ENCODE data around the gene GPR4. TPM values are rescaled to one million over a fixed set of nuclear protein-coding genes. Genes with fewer than 3 reads are reported as not detected.

GPR4 gene
- polyA plus RNA-seq, 1 donor from 2014 or later: 0.25 TPM

DNA sequence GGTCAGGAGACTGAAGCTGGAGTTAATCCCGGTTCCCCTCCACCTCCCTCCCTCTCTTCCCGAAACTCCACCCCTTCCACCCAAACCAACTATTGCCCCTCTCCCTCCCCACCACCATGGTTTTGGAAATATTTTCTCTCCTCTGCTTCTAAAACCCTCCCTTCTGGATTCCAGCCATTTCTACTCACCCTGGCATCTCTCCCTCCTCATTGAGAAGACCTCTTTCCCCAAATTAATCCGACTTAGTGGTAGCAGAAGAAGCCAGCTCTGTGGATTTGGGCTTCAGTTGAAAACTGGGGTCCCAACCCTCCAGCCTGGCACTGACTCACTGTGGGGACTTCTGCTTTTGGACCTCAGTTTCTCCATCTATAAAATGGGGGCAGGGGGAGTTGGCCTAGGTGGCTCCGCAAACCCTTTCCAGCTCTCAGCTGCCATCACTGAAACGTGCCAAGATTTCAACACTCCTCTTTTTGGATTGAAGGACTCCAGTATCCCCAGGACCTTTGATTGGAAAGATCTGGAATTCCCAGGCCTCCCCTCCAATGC lies 1.6 kb downstream of the GPR4 start:
- peaks cover 80% of the 10 kb centered on the region for H3K27me3 ChIP-seq (ENCODE audit: insufficient read depth, low read depth, low read length)
- H3F3A ChIP-seq (ENCODE audit: insufficient read depth, low read length, poor library complexity, severe bottlenecking): no peaks in the 10 kb centered on the region
- no peak overlapping the region for H3K4me2 ChIP-seq (ENCODE audit: low read length)
- no peak overlapping the region for H3K27ac ChIP-seq (ENCODE audit: low read length)
- H3K9me2 ChIP-seq (ENCODE audit: insufficient read depth, low read length): no peaks in the 10 kb centered on the region
- no peak overlapping the region for H3K9ac ChIP-seq (ENCODE audit: low read length)
- no peaks in the 10 kb centered on the region for H3K9me3 ChIP-seq (ENCODE audit: low read length)
- H3K36me3 ChIP-seq (ENCODE audit: insufficient read depth, low read length): no peaks in the 10 kb centered on the region
- H3K79me2 ChIP-seq (replicated peaks; ENCODE audit: insufficient read depth, low read length): no peaks in the 10 kb centered on the region
- H2AFZ ChIP-seq (ENCODE audit: low read depth, low read length): no peak overlapping the region
- TF ChIP-seq EP300 (conservative IDR thresholded peaks at IDR 0.05; ENCODE audit: poor library complexity, severe bottlenecking): no peak
- no peak for TF ChIP-seq POLR2AphosphoS5 (IDR thresholded peaks at IDR 0.05)
- TF ChIP-seq, protein P1, sequence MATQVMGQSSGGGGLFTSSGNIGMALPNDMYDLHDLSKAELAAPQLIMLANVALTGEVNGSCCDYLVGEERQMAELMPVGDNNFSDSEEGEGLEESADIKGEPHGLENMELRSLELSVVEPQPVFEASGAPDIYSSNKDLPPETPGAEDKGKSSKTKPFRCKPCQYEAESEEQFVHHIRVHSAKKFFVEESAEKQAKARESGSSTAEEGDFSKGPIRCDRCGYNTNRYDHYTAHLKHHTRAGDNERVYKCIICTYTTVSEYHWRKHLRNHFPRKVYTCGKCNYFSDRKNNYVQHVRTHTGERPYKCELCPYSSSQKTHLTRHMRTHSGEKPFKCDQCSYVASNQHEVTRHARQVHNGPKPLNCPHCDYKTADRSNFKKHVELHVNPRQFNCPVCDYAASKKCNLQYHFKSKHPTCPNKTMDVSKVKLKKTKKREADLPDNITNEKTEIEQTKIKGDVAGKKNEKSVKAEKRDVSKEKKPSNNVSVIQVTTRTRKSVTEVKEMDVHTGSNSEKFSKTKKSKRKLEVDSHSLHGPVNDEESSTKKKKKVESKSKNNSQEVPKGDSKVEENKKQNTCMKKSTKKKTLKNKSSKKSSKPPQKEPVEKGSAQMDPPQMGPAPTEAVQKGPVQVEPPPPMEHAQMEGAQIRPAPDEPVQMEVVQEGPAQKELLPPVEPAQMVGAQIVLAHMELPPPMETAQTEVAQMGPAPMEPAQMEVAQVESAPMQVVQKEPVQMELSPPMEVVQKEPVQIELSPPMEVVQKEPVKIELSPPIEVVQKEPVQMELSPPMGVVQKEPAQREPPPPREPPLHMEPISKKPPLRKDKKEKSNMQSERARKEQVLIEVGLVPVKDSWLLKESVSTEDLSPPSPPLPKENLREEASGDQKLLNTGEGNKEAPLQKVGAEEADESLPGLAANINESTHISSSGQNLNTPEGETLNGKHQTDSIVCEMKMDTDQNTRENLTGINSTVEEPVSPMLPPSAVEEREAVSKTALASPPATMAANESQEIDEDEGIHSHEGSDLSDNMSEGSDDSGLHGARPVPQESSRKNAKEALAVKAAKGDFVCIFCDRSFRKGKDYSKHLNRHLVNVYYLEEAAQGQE (IDR thresholded peaks at IDR 0.05; ENCODE audit: borderline replicate concordance): no peak
- TF ChIP-seq, protein P2, sequence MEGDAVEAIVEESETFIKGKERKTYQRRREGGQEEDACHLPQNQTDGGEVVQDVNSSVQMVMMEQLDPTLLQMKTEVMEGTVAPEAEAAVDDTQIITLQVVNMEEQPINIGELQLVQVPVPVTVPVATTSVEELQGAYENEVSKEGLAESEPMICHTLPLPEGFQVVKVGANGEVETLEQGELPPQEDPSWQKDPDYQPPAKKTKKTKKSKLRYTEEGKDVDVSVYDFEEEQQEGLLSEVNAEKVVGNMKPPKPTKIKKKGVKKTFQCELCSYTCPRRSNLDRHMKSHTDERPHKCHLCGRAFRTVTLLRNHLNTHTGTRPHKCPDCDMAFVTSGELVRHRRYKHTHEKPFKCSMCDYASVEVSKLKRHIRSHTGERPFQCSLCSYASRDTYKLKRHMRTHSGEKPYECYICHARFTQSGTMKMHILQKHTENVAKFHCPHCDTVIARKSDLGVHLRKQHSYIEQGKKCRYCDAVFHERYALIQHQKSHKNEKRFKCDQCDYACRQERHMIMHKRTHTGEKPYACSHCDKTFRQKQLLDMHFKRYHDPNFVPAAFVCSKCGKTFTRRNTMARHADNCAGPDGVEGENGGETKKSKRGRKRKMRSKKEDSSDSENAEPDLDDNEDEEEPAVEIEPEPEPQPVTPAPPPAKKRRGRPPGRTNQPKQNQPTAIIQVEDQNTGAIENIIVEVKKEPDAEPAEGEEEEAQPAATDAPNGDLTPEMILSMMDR (IDR thresholded peaks at IDR 0.05; ENCODE audit: poor library complexity, severe bottlenecking): no peak
- no peak for TF ChIP-seq TAF1 (IDR thresholded peaks at IDR 0.05; ENCODE audit: low read depth)
- TF ChIP-seq RAD21 (conservative IDR thresholded peaks at IDR 0.05): no peak
- no peak for TF ChIP-seq SMC3 (conservative IDR thresholded peaks at IDR 0.05; ENCODE audit: poor library complexity)
- no peak for TF ChIP-seq EZH2 (IDR thresholded peaks at IDR 0.05; ENCODE audit: borderline replicate concordance, insufficient read depth, low read length, poor library complexity, severe bottlenecking)
- TF ChIP-seq MXI1 (conservative IDR thresholded peaks at IDR 0.05; ENCODE audit: poor library complexity, severe bottlenecking): no peak
- no peak overlapping the region for H3K4me3 ChIP-seq (ENCODE audit: low read length)
- H4K20me1 ChIP-seq (ENCODE audit: insufficient read depth): no peaks in the 10 kb centered on the region

- H3K27me3 ChIP-seq (ENCODE audit: insufficient read depth, low read depth, low read length): peaks cover 83% of the 10 kb centered on the region
- no peaks in the 10 kb centered on the region for H3K9me2 ChIP-seq (ENCODE audit: insufficient read depth, low read length)
- TF ChIP-seq EP300 (conservative IDR thresholded peaks at IDR 0.05; ENCODE audit: poor library complexity, severe bottlenecking) (no peak), SMC3 (conservative IDR thresholded peaks at IDR 0.05; ENCODE audit: poor library complexity) (no peak), POLR2AphosphoS5 (IDR thresholded peaks at IDR 0.05) (no peak), EZH2 (IDR thresholded peaks at IDR 0.05; ENCODE audit: borderline replicate concordance, insufficient read depth, low read length, poor library complexity, severe bottlenecking) (no peak), RAD21 (conservative IDR thresholded peaks at IDR 0.05) (no peak), MXI1 (conservative IDR thresholded peaks at IDR 0.05; ENCODE audit: poor library complexity, severe bottlenecking) (no peak), TAF1 (IDR thresholded peaks at IDR 0.05; ENCODE audit: low read depth) (no peak)
- TF ChIP-seq, protein P2 (IDR thresholded peaks at IDR 0.05; ENCODE audit: poor library complexity, severe bottlenecking): no peak
- TF ChIP-seq, protein P1 (IDR thresholded peaks at IDR 0.05; ENCODE audit: borderline replicate concordance): no peak
- H3K36me3 ChIP-seq (ENCODE audit: insufficient read depth, low read length): no peaks in the 10 kb centered on the region
- no peaks in the 10 kb centered on the region for H3F3A ChIP-seq (ENCODE audit: insufficient read depth, low read length, poor library complexity, severe bottlenecking)
- no peaks in the 10 kb centered on the region for H3K79me2 ChIP-seq (replicated peaks; ENCODE audit: insufficient read depth, low read length)
- no peaks in the 10 kb centered on the region for H4K20me1 ChIP-seq (ENCODE audit: insufficient read depth)
- no peak overlapping the region for H3K27ac ChIP-seq (ENCODE audit: low read length)
- no peak overlapping the region for H3K9ac ChIP-seq (ENCODE audit: low read length)
- H2AFZ ChIP-seq (ENCODE audit: low read depth, low read length): no peak overlapping the region
- no peaks in the 10 kb centered on the region for H3K9me3 ChIP-seq (ENCODE audit: low read length)
- no peak overlapping the region for H3K4me2 ChIP-seq (ENCODE audit: low read length)
- no peak overlapping the region for H3K4me3 ChIP-seq (ENCODE audit: low read length)
Observed at GRCh38 chr19:45599286-45599685, 2.7 kb downstream of the GPR4 start.
